NT2/D1 (cell line): Measurements from ENCODE around the gene CTNNB1.

ENCODE experiments used
- SUZ12 ChIP-seq: IDR thresholded peaks from 2 replicates; pipeline ENCODE4 v1.6.1; 2011; ENCODE audit not compliant: insufficient read length, insufficient read depth; ENCODE audit errors: extremely low read depth
- YY1 ChIP-seq: IDR thresholded peaks from 2 replicates; pipeline ENCODE4 v1.6.1; 2011; ENCODE audit not compliant: insufficient read length, insufficient read depth
- ZNF274 ChIP-seq: IDR thresholded peaks from 2 replicates; pipeline ENCODE4 v1.6.1; 2011; ENCODE audit warnings: mild to moderate bottlenecking, low read depth, low read length

DNA sequence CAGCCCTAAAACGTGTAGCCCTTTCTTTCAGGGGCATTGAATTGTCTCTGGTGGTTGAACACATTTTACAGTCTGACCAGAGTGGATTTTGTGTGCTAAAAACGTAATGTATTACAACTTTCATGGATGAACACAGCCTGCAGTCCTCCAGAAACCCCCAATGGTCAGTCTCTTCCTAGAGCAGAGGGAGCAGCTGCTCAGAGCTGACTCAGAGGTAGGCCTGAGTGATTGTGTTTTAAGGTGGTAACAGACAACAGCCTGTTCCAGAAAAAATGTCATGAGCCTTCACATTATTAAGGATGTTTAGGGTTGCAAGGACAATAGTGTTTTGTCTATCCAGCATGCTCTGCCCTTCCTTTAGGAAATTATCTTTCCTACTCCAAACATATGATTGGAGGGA is 34.5 kb upstream of the CTNNB1 start:
- TF ChIP-seq ZNF274 (no peak), YY1 (no peak), SUZ12 (no peak)
